GM21381 (cell line): Measurements from ENCODE around the gene EVPL.

Source experiments
- ATAC-seq: cut with Tn5 transposase; IDR thresholded peaks from one replicate; pipeline ENCODE4 v1.9.1; 2021; ENCODE audit warnings: mild to moderate bottlenecking, moderate library complexity; ENCODE audit not compliant: unreplicated experiment

Gene EVPL

DNA sequence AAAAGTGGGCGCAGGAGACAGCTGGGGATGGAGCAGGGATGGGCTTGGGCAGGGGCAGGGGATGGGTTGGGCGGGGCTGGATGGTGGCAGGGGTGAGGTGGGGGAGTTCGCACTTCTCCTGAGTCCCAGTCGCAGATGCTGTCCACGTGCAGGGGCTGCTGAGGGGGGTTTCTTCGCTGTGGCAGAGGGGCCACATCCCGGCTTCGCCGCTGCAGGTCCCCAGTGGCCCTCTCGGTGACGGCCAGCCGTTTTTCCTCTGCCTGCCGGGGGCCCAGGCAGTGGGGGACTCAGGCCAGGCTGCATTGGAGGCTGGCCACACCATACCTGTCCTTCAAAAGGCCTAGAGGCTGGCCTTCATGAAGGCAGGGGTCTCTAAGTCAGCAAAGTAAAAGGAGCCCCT, 8.3 kb downstream of the EVPL start:
- no peak for ATAC-seq

DNA sequence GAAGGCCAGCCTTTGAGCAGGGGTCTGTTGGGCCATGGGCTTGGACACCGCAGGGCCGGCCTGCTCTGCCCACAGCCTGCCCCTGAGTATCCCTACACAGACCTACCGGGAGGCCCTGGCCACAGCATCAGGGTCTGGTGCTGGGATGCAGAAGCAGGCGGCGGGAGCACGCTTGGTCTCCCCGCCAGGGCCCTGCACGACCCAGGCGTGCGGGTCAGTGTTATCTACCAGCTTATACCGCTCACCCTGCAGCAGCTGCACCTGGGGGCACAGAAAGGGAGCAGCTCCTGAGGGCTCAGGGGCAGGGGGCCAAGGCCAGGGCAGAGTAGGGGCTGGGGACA, 8.8 kb downstream of the EVPL start:
- ATAC-seq, result no peak

DNA sequence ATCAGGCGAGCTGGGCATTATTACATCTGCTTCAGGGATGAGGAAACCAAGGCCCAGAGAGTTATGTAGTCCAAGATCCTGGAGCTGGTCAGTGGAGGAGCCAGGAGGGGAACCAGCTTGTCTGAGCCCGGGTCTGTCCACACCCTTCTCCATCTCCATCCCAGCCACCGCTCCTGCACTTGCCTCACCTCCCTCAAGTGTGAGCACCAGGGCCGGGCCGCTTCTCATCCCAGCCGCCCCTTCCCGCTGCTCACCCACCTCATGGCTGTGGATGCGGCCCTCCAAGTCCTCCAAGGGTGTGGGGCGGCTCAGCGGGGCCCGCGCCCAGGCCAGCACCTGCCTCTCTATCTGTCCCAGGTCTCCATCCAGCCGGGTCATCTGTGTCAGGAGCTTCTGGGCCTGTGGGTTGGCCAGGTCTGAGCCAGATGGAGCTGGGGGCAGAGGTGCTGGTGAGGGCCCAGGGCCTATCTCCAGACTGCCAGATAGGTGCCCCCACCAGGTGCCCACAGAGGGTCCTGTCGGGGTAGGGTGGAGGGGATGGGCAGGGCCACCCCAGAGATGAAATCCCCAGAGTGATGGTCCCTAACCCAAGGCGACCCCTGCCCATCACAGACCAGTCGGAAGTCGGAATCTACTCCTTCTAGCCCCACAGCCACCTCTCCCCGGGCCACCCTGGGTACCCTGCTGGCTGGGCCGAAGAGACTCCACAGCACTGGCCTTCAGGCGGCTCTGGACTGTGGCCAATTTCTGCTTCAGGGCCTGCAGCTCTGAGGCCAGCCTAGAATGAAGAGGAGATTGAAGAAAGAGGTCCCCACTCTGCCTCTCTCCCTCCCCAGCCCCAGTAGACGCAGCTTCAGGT, 9.4 kb downstream of the EVPL start:
- ATAC-seq, result no peak

DNA sequence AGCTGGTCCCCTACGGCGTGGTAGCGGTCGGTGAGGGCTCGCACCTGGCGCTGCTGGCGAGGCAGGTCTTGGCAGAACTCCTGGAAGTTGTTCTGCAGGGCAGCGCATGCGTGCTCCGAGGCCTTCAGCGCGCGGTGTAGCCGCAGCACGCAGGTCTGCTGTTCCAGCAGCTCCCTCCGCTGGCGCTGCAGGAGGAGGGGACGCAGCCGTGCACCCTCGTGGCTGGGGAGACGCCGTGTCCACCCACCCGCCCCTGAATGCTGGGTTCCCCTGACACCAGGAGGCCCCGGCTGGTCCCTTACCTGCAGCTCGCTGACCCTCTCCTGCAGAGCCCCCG, 12.2 kb downstream of the EVPL start:
- ATAC-seq, result no peak

DNA sequence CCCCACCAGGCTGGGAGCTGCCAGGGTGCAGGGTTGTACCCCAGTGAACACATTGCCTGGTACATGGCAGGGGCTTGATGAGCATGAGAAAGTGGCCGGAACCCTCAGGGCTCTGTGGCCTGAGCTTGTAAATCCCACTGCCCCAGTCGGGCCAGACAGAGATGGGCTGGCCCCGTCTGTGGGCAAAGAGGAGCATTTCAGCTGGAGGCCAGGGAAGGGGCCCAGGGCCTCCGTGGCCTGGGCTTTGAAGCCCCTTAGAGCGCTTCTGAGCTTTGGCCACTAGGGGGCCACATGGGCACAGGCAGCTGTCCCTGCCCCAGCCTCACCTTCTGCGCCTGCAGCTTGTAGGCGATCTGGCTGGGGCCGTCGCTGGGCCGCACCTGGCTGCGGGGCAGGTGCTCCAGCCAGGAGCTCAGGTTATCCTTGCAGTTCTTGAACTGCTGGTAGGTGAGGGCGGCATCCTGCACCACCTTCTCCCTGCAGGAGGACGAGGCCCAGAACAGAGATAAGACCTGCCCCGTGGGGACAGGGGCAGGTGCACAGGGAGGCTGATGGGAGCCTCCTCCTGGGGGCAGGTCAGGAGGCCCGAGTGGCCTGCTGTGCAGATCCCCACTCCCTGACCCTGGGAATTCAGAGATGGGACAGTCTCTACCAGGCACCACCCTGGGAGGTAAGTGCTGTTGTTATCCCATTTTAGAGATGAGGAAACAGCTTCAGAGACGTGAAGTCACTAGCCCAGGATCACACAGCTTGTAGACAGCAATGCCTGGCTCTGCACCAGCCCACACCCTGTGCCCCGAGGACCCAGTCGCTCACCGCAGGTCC, 12.8 kb downstream of the EVPL start:
- ATAC-seq, result no peak

DNA sequence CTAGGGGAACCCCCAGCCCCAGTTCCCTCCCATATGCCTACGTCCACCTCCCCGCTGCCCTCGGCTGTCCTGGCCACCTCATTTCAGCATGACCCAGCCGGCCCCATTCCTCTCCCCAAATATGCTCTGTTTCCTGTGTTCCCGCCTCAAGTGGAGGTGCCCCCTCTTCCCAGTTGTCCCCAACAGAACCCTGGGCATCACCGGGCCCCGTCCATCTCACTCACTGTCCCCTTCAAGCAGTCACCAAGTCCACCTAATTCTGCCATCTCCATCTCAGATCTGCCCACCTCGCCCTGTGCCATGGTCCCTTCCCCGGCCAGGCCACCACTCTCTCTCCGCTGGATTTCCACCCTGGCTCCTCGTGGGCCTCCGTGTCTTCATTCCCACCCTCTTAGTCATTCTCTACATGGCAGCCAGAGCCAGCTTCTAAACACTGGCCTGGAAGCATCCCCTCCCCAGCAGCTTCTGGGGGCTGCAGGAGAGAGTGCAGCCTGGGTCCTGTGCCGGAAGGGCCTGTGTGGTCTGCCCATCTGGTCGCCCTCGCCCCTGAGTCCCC, 13.7 kb downstream of the EVPL start:
- no peak for ATAC-seq

DNA sequence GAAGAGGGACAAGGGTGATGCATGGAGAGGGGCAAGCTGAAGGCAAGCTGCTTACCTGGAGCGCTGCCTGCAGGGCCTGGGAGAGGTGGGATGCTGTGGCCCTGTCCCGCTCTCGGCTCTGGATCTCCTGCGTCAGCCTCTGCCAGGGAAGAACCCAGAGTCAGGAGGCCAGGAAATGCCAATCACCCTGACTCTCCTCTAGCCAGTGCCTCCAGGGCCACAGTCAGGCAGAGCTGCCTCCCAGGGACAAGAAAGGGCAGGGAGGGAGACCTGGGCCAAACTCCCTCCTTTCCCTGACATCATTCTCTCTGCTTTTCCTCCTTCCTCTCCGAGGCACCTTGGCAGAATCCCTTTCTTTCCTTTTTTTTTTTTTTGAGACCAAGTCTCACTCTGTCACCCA, 15.2 kb downstream of the EVPL start:
- ATAC-seq, result no peak

DNA sequence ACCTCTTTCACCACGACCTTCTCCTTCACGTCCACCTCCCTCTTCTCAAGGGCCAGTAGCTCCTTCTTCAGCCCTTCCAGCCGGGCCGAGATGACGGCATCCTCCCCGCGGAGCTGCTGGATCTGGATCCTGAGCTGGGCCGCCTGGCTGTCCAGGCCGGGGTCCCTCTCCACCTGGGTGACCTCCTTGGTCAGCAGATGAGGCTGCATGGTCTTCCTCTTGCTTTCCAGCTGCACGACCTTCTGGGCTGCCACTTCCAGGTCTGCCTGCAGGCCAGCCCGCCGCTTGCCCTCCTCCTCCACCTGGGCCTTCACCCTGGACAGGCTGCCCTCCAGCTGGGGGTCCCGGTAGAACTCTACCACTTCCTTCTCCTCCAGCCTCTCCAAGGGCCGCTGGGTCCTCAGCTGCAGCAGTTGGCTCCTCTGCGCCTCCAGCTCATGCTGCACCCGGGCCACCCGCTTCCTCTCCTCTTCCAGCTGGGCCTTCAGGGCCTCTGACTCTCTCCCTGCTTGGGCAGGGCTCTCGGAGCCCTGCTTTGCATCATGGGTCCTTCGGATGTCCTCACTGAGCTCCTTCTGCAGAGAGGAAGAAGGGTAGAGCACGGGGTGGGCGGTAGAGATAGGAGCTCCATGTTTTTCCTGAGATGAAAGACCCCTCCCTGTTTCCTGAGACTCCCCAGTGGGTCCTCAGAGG, 17.0 kb downstream of the EVPL start:
- ATAC-seq, result no peak

DNA sequence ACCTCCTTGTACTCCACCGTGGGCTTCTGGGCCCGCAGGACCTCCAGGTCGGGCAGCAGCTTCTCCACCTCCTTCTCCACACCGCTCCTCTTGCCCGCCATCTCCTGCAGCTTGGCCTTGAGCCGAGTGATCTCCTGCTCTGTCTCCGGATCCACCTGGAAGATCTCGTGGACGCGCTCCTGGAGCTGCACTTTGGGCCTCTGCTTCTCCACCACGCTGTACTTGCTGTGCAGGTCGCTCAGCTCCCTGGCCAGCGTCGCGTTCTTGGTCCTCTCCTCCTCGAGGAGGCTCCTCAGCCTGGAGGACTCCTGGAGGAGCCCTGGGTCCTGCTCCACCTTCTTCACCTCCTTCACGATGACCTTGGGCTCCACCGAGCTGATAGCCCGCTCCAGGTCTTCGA, 17.7 kb downstream of the EVPL start:
- ATAC-seq, result no peak

DNA sequence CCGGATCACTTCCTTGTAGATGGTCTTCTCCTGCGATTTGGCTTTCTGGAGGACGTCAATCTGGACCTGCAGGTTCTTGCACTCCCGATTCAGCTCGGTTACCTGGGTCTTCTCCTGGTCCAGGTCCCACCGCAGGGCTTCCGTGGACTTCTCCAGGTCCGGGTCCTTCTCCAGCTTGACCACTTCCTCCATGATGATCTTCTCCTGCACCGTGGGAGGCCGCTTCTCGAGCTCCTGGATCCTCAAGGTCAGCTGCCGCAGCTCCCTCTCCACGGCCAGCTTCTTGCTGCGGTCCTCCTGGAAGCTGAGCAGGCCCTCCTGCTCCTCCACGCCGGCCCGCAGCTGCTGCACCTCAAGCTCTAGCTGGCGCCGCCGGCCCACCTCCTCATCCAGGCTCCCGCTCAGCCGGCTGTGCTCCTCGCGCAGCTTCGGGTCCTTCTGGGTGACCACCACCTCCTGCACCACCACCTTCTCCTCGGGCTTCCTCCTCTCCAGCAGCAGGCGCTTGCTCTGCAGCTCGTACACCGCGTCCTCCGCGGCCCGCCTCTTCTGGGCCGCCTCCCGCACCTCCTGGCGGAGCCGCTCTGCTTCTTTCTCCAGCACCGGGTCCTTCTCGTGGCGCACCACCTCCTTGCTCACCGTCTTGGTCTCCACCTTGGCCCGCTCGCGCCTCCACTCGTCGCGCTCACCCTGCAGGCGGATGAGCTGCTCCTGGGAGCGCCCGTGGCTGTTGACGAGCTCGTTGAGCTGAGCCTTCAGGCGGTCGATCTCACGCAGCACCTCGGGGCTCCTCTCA, 18.3 kb downstream of the EVPL start:
- no peak for ATAC-seq

DNA sequence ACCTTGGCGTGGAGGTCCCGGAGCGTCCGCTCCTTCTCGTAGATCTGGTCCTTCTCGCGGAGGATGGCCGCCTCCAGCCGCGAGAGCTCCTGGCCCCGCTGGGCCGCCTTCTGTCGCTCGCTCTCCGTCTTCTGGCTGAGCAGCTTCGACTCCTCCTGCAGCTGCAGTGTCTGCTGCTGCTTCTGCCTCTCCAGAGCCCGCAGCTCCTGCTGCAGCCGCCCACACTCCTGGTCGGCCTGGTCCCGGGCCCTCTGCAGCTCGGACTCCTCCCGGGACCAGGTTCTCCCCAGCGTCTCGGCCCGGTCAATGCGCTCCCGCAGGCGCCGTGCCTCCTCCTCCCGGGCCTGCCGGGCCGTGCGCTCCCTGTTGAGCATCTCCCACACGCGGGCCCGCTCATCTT, 18.9 kb downstream of the EVPL start:
- ATAC-seq, result no peak

DNA sequence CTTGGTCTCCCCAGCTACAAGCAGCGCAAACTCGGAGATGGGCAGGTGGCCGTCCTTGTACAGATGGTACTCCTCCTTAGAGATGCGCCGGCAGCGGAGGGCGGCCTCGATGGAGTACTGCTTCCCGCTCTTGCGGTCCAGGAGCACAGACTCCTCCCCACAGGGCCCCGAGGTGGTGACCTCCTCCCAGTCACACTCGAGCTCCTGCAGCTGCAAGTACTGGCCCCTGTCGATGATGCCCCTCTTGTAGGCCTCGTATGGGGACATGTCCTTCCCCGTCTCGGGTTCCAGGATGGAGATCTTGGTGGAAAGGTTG, 19.3 kb downstream of the EVPL start:
- ATAC-seq, result no peak

DNA sequence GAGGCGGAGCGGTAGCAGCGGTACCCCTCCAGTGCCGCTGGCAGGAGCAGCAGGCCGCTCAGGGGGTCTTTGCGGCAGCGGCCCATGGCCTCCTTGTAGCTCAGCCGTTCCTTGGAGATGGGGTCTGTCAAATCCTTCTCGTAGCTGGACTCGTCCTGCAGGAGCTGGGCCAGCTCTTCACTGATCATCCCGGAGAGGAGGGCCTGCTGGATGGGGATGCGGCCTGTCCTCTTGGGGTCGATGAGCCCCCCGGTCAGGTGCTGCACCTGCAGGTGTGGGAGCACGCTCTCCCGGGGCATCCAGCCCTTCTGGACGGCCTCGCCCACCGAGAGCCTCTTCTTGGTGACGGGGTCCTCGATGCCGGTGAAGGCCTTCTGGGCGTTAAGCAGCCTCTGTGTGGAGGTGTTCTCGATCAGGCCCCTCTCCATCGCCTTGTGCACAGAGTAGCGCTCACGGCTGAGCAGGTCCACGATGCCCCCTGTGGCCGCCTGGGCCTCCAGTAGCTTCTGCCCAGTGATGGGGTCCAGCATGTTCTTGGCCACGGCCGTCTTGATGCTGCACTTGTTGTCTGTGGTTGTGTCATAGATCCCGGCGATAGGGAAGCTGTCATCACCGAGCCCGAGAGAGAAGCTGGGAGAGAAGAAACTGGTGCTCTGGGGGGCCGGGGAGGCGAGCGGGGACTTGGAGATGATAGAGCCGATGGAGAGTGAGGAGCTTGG, 19.8 kb downstream of the EVPL start:
- ATAC-seq, result no peak

DNA sequence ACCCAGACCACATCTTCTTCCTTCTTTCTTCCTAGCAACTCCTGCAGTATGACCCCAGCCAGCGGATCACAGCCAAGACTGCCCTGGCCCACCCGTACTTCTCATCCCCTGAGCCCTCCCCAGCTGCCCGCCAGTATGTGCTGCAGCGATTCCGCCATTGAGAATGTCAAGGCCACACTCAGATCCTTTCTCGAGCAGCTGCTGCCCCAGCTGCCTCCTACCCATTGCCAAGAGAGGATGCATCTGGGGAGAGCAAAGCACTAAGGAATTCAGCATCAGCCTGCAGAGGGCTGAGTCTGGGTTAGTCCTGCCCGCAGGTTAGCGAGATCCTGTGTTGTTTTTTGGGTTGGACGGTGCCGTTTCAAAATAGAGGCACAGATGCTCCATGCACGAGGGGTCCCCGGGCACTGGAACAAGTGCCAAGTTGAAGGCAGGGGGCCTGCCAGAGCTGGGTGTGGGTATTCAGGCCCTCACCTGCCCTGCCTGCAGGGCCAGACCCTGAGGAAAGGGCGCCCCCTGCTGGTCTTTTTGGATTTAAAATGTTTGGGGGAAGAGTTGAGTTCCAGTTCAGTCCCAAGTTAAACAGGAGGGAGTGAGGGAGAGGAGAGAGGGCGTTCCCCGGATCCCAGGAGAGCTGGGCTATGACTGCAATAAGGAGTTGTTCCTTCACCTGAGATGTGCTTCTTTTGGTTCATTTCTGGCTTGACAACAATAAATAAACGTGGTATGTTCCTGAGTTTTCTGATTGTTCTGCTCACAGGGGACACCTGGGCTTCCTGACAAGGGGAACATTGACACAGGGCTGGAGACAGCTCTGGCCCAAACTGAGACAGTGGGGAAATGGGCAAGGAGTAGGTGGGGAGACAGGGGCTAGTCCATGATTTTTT, 21.6 kb downstream of the EVPL start:
- ATAC-seq, result no peak

DNA sequence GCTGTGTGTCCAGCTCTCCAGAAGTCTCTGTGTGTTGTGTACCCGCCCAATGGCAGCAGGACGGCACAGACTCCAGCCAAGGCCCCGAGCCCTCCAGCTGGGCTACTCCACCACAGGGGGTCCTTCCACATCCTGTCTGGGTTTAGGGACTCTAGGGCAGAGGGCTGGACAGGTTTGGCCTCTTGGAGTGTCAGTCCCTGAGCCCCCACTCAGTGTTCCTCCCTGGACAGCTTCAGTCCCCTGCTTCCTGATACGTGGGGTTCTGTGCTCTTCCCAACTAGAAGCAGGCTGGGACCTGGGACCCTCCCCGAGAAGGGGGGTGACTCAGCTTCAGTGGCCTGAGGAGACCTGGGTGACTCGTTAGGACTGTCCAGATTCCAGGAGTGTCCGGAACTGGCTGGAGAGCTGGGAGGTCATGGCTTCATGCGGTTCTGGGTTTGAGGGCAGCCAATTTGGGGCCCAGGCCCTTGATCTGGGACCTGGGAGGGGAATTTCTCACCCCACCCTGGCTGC, 22.3 kb downstream of the EVPL start:
- ATAC-seq, result no peak

DNA sequence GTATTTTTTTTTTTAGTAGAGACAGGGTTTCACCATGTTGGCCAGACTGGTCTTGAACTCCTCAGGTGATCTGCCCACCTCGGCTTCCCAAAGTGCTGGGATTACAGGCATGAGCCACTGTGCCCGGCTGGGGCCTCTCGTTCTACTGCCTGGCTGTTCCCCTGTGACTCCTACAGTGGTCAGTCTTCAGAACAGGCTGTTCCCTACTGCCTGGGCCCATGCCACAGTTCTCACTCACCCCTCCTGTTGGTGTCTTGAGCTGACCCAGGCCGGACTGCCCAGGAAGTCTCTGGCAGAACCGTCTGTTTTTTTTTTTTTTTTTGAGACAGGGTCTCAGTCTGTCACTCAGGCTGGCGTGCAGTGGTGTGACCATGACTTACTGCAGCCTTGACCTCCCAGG, 23.2 kb downstream of the EVPL start:
- no peak for ATAC-seq

DNA sequence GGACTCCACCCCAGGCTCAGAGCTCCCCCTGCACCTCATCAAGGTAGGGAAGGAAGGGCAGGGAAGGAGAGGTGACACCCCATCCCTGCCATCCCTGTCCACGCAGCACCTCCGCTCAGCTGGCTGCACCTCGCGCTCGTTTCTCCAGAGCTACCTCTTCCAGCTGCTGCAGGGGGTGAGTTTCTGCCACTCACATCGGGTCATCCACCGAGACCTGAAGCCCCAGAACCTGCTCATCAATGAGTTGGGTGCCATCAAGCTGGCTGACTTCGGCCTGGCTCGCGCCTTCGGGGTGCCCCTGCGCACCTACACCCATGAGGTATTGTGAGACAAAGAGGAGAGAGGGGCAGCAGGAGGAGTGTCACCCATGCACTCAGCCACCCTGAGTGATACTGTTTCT, 25.0 kb downstream of the EVPL start:
- ATAC-seq, result no peak

DNA sequence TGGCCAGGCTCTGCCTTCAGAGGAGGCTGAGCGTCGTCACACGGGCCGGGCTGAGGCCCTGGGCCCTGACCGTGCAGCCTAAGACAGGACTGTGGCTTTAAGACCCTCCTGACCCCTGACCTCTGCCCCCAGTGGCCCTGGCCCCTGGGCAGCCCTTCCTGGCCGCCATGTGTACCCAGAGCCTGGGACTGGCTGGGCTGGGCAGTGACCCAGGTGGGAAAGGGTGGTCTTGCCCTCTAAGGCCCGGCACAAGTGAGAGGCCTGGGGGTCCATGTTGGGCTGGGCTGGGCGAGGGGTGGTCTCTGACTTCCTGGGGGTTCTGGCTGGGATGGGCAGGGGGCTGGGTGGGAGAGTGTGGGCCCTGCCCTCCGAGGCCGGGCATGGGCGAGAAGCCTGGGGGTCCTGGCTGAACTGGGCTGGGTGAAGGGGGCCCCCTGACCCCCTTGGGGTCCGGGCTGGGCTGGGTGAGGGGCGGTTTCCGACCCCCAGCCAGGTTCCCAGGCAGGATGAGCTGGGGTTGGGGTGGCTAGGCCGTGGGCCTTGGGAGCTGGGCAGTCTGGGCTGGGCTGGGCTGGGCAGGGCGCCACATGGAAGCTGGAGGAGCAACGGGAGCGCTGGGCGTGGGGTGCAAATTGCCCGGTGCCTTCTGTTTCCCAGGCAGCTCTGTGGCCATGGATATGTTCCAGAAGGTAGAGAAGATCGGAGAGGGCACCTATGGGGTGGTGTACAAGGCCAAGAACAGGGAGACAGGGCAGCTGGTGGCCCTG, 26.2 kb downstream of the EVPL start, which contains the start of gene CDK3:
TSS of gene CDK3 (plus strand) at position 101 of the 767 bp plus-strand sequence. CDS start at position 672, 571 bp downstream.
- ATAC-seq, result no peak
